ENCODE measurements around the gene NGF. TPM values are rescaled to one million over a fixed set of nuclear protein-coding genes. Genes with fewer than 3 reads are reported as not detected.
"Not testable (repeated sequence)": the region's sequence is repeated elsewhere in the genome, so short reads cannot be mapped to it uniquely, and the experiment has no call there.

Gene NGF
- polyA plus RNA-seq, 1 experiment: 6.7 TPM

GRCh38 chr1:115311474-115311989 is 26.5 kb downstream of the NGF start:
- H3K27ac ChIP-seq (ENCODE audit: low read depth, low read length): no peak overlapping the region
- POLR2A ChIA-PET: no interaction called here
- DNase-seq (ENCODE audit: low read depth, low spot score): no peak

GRCh38 chr1:115310581-115311473 is 27.2 kb downstream of the NGF start:
- no peak for TF ChIP-seq CTCF (IDR thresholded peaks at IDR 0.05; ENCODE audit: low read depth, low read length)
- ChIA-PET POLR2A (no interaction called here), CTCF (interaction anchor here (0.5 kb wide), 1 partner anchor 476 kb away, joined by 3 read pairs; no protein-coding TSS in a partner anchor)
- H3K4me3 ChIP-seq (ENCODE audit: low read depth, low read length): no peak overlapping the region
- DNase-seq (ENCODE audit: low read depth, low spot score): no peak
- H3K27ac ChIP-seq (ENCODE audit: low read depth, low read length): no peak overlapping the region
- no peaks in the 10 kb centered on the region for H3K27me3 ChIP-seq (ENCODE audit: control insufficient read depth, insufficient read depth, low read length)
- no peaks in the 10 kb centered on the region for H3K9me3 ChIP-seq (ENCODE audit: control insufficient read depth, insufficient read depth, low read length)

More at GRCh38 chr1:115311474-115311989, 26.5 kb downstream of the NGF start:
- H3K27me3 ChIP-seq (ENCODE audit: control insufficient read depth, insufficient read depth, low read length): no peaks in the 10 kb centered on the region
- no peak for TF ChIP-seq CTCF (IDR thresholded peaks at IDR 0.05; ENCODE audit: low read depth, low read length)
- CTCF ChIA-PET: interaction anchor here (3.9 kb wide), 1 partner anchor 284 kb away, joined by 17 read pairs; no protein-coding TSS in a partner anchor
- no peaks in the 10 kb centered on the region for H3K9me3 ChIP-seq (ENCODE audit: control insufficient read depth, insufficient read depth, low read length)
- no peak overlapping the region for H3K4me3 ChIP-seq (ENCODE audit: low read depth, low read length)

- H3K27ac ChIP-seq (ENCODE audit: low read depth, low read length); H3K9me3 ChIP-seq (ENCODE audit: control insufficient read depth, insufficient read depth, low read length); H3K4me3 ChIP-seq (ENCODE audit: low read depth, low read length); DNase-seq (ENCODE audit: low read depth, low spot score); CTCF ChIA-PET; POLR2A ChIA-PET; H3K27me3 ChIP-seq (ENCODE audit: control insufficient read depth, insufficient read depth, low read length): not testable (repeated sequence)
These were observed 28.5 kb downstream of the NGF start for GRCh38 chr1:115309504-115309903.

GRCh38 chr1:115308969-115309368 is 29.1 kb downstream of the NGF start:
- no peak for DNase-seq (ENCODE audit: low read depth, low spot score)
- no peak for TF ChIP-seq CTCF (IDR thresholded peaks at IDR 0.05; ENCODE audit: low read depth, low read length)
- CTCF ChIA-PET: no interaction called here
- Histone ChIP-seq H3K9me3 (ENCODE audit: control insufficient read depth, insufficient read depth, low read length) (no peaks in the 10 kb centered on the region), H3K27ac (ENCODE audit: low read depth, low read length) (no peak overlapping the region), H3K27me3 (ENCODE audit: control insufficient read depth, insufficient read depth, low read length) (no peaks in the 10 kb centered on the region), H3K4me3 (ENCODE audit: low read depth, low read length) (no peak overlapping the region)
- POLR2A ChIA-PET: no interaction called here

GRCh38 chr1:115307661-115308060 is 30.4 kb downstream of the NGF start:
- CTCF ChIA-PET: interaction anchor here (1.0 to 1.4 kb wide), 2 partner anchors 32 to 165 kb away, joined by 3 to 5 read pairs; no protein-coding TSS in a partner anchor
- DNase-seq (ENCODE audit: low read depth, low spot score): no peak
- no peak overlapping the region for H3K4me3 ChIP-seq (ENCODE audit: low read depth, low read length)
- no peak for TF ChIP-seq CTCF (IDR thresholded peaks at IDR 0.05; ENCODE audit: low read depth, low read length)
- POLR2A ChIA-PET: no interaction called here
- H3K9me3 ChIP-seq (ENCODE audit: control insufficient read depth, insufficient read depth, low read length): no peaks in the 10 kb centered on the region
- no peaks in the 10 kb centered on the region for H3K27me3 ChIP-seq (ENCODE audit: control insufficient read depth, insufficient read depth, low read length)
- no peak overlapping the region for H3K27ac ChIP-seq (ENCODE audit: low read depth, low read length)

Measured in AG04450 (cell line).